Vagina (tissue), 2 donors: Measurements from ENCODE around the gene IDE. TPM values are rescaled to one million over a fixed set of nuclear protein-coding genes. Genes with fewer than 3 reads are reported as not detected.

ENCODE experiments used
- DNase-seq, 2 donors: peaks; one replicate each; pipeline ENCODE4 v3.0.0-alpha.2; 2017; ENCODE audit errors: extremely low spot score in 2 of 2
- H3K27ac ChIP-seq: fragments of 200-600 bp; sonication (generic); one replicate; pipeline ENCODE4 v1.5.1; 2019
- H3K27me3 ChIP-seq: fragments of 200-600 bp; sonication (generic); one replicate; pipeline ENCODE4 v1.5.1; 2019
- H3K36me3 ChIP-seq, 2 donors: fragments of 200-600 bp; sonication (generic); one replicate each; pipeline ENCODE4 v1.5.1; 2017 to 2019
- H3K4me1 ChIP-seq: fragments of 200-600 bp; sonication (generic); one replicate; pipeline ENCODE4 v1.5.1; 2019
- H3K4me3 ChIP-seq, 2 donors: fragments of 200-600 bp; sonication (generic); 1 replicate in 1 of 2; 2 replicates in 1 of 2; pipeline ENCODE4 v1.5.1; 2016 to 2019
- H3K9me3 ChIP-seq: fragments of 200-600 bp; sonication (generic); one replicate; pipeline ENCODE4 v1.5.1; 2019
- CTCF ChIP-seq, 3 experiments: fragments of 450-650 bp in 2 of 3; fragments of 200-600 bp in 1 of 3; sonication (generic) in 1 of 3; IDR thresholded peaks; one replicate each; pipeline ENCODE4 v1.5.1; 2017 to 2019; ENCODE audit warnings: antibody characterized with exemption in 3 of 3, mild to moderate bottlenecking in 2 of 3, moderate library complexity in 2 of 3
- POLR2A ChIP-seq, 2 donors: fragments of 450-650 bp; IDR thresholded peaks; one replicate each; pipeline ENCODE4 v1.6.1; 2017; ENCODE audit warnings: antibody characterized with exemption in 2 of 2, mild to moderate bottlenecking in 2 of 2, moderate library complexity in 2 of 2
- POLR2AphosphoS5 ChIP-seq, 2 donors: sonication (generic); formaldehyde crosslinking; IDR thresholded peaks; one replicate each; pipeline ENCODE4 v1.9.0; 2017; ENCODE audit warnings: antibody characterized with exemption in 2 of 2, mild to moderate bottlenecking in 2 of 2, low read depth in 1 of 2; ENCODE audit not compliant: insufficient read depth in 1 of 2
- intact Hi-C: fragments of 100-400 bp; cut with DNase I; formaldehyde crosslinking; loops from one replicate; pipeline ENCODE4 v1.15.1; 2023
- total RNA-seq: library from RNA; depleted of rRNA; stranded (reverse); fragments of >200 nt; gene quantifications from one replicate; pipeline ENCODE4 v1.2.3, GENCODE V29; 2016

Gene IDE
- total RNA-seq, 1 donor from 2014 or later = 22.3 TPM

- Histone ChIP-seq H3K27ac (no peak overlapping the region), H3K27me3 (no peaks in the 10 kb centered on the region), H3K36me3 (peaks cover 0 to 8% of the 10 kb centered on the region in 2 donors), H3K4me3 (no peak overlapping the region), H3K9me3 (no peaks in the 10 kb centered on the region), H3K4me1 (peaks cover 3% of the 10 kb centered on the region)
- DNase-seq = no peak
- TF ChIP-seq CTCF (IDR thresholded peaks at IDR 0.05) (no peak), POLR2AphosphoS5 (IDR thresholded peaks at IDR 0.05; ENCODE audit: insufficient read depth in 1 of 2, low read depth in 1 of 2) (no peak), POLR2A (IDR thresholded peaks at IDR 0.05) (no peak)
- intact Hi-C loops = no loop called here
Measured at GRCh38 chr10:92562424-92562823, 11.5 kb downstream of the IDE start.

GRCh38 chr10:92559046-92559445 is 14.8 kb downstream of the IDE start:
- Histone ChIP-seq H3K4me1 (no peaks in the 10 kb centered on the region), H3K36me3 (peaks cover 0 to 18% of the 10 kb centered on the region in 2 donors), H3K27me3 (no peaks in the 10 kb centered on the region), H3K4me3 (no peak overlapping the region), H3K9me3 (peaks cover 2% of the 10 kb centered on the region), H3K27ac (no peak overlapping the region)
- no peak for DNase-seq
- no peak for TF ChIP-seq POLR2AphosphoS5 (IDR thresholded peaks at IDR 0.05; ENCODE audit: insufficient read depth in 1 of 2, low read depth in 1 of 2)
- TF ChIP-seq POLR2A (IDR thresholded peaks at IDR 0.05) = no peak
- TF ChIP-seq CTCF (IDR thresholded peaks at IDR 0.05) = no peak
- intact Hi-C loops = no loop called here

GRCh38 chr10:92553959-92554358 is 19.9 kb downstream of the IDE start:
- no peaks in the 10 kb centered on the region for H3K4me1 ChIP-seq
- no peak for DNase-seq
- H3K27ac ChIP-seq = no peak overlapping the region
- intact Hi-C loops = no loop called here
- H3K36me3 ChIP-seq = peaks cover 0 to 18% of the 10 kb centered on the region in 2 donors
- TF ChIP-seq CTCF (IDR thresholded peaks at IDR 0.05) (no peak), POLR2AphosphoS5 (IDR thresholded peaks at IDR 0.05; ENCODE audit: insufficient read depth in 1 of 2, low read depth in 1 of 2) (no peak), POLR2A (IDR thresholded peaks at IDR 0.05) (no peak)
- peaks cover 4% of the 10 kb centered on the region for H3K9me3 ChIP-seq
- H3K4me3 ChIP-seq = no peak overlapping the region
- H3K27me3 ChIP-seq = no peaks in the 10 kb centered on the region

GRCh38 chr10:92552310-92552709 is 21.6 kb downstream of the IDE start:
- Histone ChIP-seq H3K27me3 (no peaks in the 10 kb centered on the region), H3K27ac (no peak overlapping the region), H3K9me3 (peaks cover 4% of the 10 kb centered on the region), H3K4me3 (no peak overlapping the region), H3K36me3 (peaks cover 0 to 18% of the 10 kb centered on the region in 2 donors), H3K4me1 (no peaks in the 10 kb centered on the region)
- intact Hi-C loops = no loop called here
- TF ChIP-seq POLR2AphosphoS5 (IDR thresholded peaks at IDR 0.05; ENCODE audit: insufficient read depth in 1 of 2, low read depth in 1 of 2) = no peak
- no peak for TF ChIP-seq POLR2A (IDR thresholded peaks at IDR 0.05)
- TF ChIP-seq CTCF (IDR thresholded peaks at IDR 0.05) = no peak
- no peak for DNase-seq

- intact Hi-C loops = no loop called here
- Histone ChIP-seq H3K27me3 (no peaks in the 10 kb centered on the region), H3K4me3 (no peak overlapping the region), H3K36me3 (peaks cover 0 to 18% of the 10 kb centered on the region in 2 donors), H3K9me3 (peaks cover 4% of the 10 kb centered on the region), H3K4me1 (no peaks in the 10 kb centered on the region), H3K27ac (no peak overlapping the region)
- no peak for DNase-seq
- TF ChIP-seq POLR2A (IDR thresholded peaks at IDR 0.05) = no peak
- no peak for TF ChIP-seq POLR2AphosphoS5 (IDR thresholded peaks at IDR 0.05; ENCODE audit: insufficient read depth in 1 of 2, low read depth in 1 of 2)
- no peak for TF ChIP-seq CTCF (IDR thresholded peaks at IDR 0.05)
Measured at GRCh38 chr10:92550924-92551323, 23.0 kb downstream of the IDE start.
